HEK293 (cell line): ENCODE results near the gene FCHO2.

Source experiments
- CTCF ChIA-PET: fragments of 350-600 bp; formaldehyde crosslinking; extraction: SDS; loops from one replicate; lab custom pipeline; 2021; ENCODE audit warnings: antibody characterized with exemption; lab: Yijun Ruan, JAX
- POLR2A ChIA-PET: fragments of 300-600 bp; formaldehyde crosslinking; extraction: SDS; loops from one replicate; lab custom pipeline; 2020; ENCODE audit warnings: antibody characterized with exemption, inconsistent platforms; lab: Yijun Ruan, JAX
- H3K27ac ChIP-seq: fragments of 200-500 bp; sonication (Bioruptor generic); 2 replicates; pipeline ENCODE4 v1.5.1; 2014; ENCODE audit warnings: low read depth, low read length, control low read depth, inconsistent platforms; ENCODE audit errors: extremely low read depth
- H3K36me3 ChIP-seq, 2 experiments: fragments of 200-500 bp in 1 of 2; sonication (Bioruptor generic) in 1 of 2; 1 replicate in 1 of 2; 2 replicates in 1 of 2; pipeline ENCODE4 v1.5.1; 2014 to 2017; ENCODE audit warnings: inconsistent platforms in 2 of 2, low read length in 2 of 2; ENCODE audit not compliant: control insufficient read depth in 2 of 2, insufficient read depth in 1 of 2
- H3K4me1 ChIP-seq: fragments of 200-500 bp; sonication (Bioruptor generic); 2 replicates; pipeline ENCODE4 v1.5.1; 2014; ENCODE audit warnings: mild to moderate bottlenecking, low read length, inconsistent platforms; ENCODE audit not compliant: control insufficient read depth, insufficient read depth
- H3K4me3 ChIP-seq: 2 replicates; pipeline ENCODE4 v1.5.1; 2011; ENCODE audit warnings: low read depth, mild to moderate bottlenecking, control low read depth, low read length, moderate library complexity
- H3K9me3 ChIP-seq: fragments of 200-500 bp; sonication (Bioruptor generic); 2 replicates; pipeline ENCODE4 v1.5.1; 2014; ENCODE audit warnings: low read depth, low read length, inconsistent platforms; ENCODE audit not compliant: control insufficient read depth, insufficient read depth
- BCL11B ChIP-seq: fragments of 450-650 bp; formaldehyde crosslinking; IDR thresholded peaks from 2 replicates; pipeline ENCODE4 v1.5.1; 2016; ENCODE audit warnings: low read depth, missing biosample characterization, missing genetic modification characterization
- GLI2 ChIP-seq: fragments of 450-650 bp; formaldehyde crosslinking; IDR thresholded peaks from 2 replicates; pipeline ENCODE4; 2017; ENCODE audit warnings: missing biosample characterization, missing genetic modification characterization, low read depth, borderline replicate concordance
- KLF7 ChIP-seq: fragments of 450-650 bp; formaldehyde crosslinking; IDR thresholded peaks from 2 replicates; pipeline ENCODE4 v1.5.1; 2016; ENCODE audit warnings: missing biosample characterization, missing genetic modification characterization, borderline replicate concordance
- SP2 ChIP-seq: fragments of 450-650 bp; formaldehyde crosslinking; IDR thresholded peaks from 2 replicates; pipeline ENCODE4 v1.5.1; 2016; ENCODE audit warnings: missing biosample characterization, missing genetic modification characterization
- SP7 ChIP-seq: fragments of 450-650 bp; formaldehyde crosslinking; IDR thresholded peaks from 2 replicates; pipeline ENCODE4 v1.5.1; 2016; ENCODE audit warnings: missing biosample characterization, missing genetic modification characterization
- YY1 ChIP-seq: fragments of 450-650 bp; formaldehyde crosslinking; IDR thresholded peaks from 2 replicates; pipeline ENCODE4 v1.5.1; 2018; ENCODE audit warnings: missing biosample characterization, missing genetic modification characterization
- ZNF133 ChIP-seq: fragments of 450-650 bp; formaldehyde crosslinking; IDR thresholded peaks from 2 replicates; pipeline ENCODE4 v1.5.1; 2016; ENCODE audit warnings: missing biosample characterization, missing genetic modification characterization
- ZNF155 ChIP-seq: fragments of 450-650 bp; formaldehyde crosslinking; IDR thresholded peaks from 2 replicates; pipeline ENCODE4 v1.5.1; 2016; ENCODE audit warnings: missing biosample characterization, missing genetic modification characterization
- ZNF404 ChIP-seq: fragments of 450-650 bp; formaldehyde crosslinking; IDR thresholded peaks from 2 replicates; pipeline ENCODE4 v1.5.1; 2017; ENCODE audit warnings: missing biosample characterization, missing genetic modification characterization
- ZNF521 ChIP-seq: fragments of 450-650 bp; formaldehyde crosslinking; IDR thresholded peaks from 2 replicates; pipeline ENCODE4 v1.5.1; 2017; ENCODE audit warnings: missing biosample characterization, mild to moderate bottlenecking, missing genetic modification characterization
- ZNF654 ChIP-seq: fragments of 450-650 bp; formaldehyde crosslinking; IDR thresholded peaks from 2 replicates; pipeline ENCODE4 v1.5.1; 2016; ENCODE audit warnings: low read depth, missing biosample characterization, missing genetic modification characterization
- ZNF660 ChIP-seq: fragments of 450-650 bp; IDR thresholded peaks from 2 replicates; pipeline ENCODE4 v1.5.1; 2018; ENCODE audit warnings: missing biosample characterization, mild to moderate bottlenecking, missing genetic modification characterization
- ZNF677 ChIP-seq: fragments of 450-650 bp; IDR thresholded peaks from 2 replicates; pipeline ENCODE4 v1.5.0; 2018; ENCODE audit warnings: missing biosample characterization, mild to moderate bottlenecking, missing genetic modification characterization, moderate library complexity
- ZNF76 ChIP-seq: fragments of 450-650 bp; formaldehyde crosslinking; IDR thresholded peaks from 2 replicates; pipeline ENCODE4; 2016; ENCODE audit warnings: low read depth, missing biosample characterization, missing genetic modification characterization, borderline replicate concordance
- ZNF785 ChIP-seq: fragments of 450-650 bp; formaldehyde crosslinking; IDR thresholded peaks from 2 replicates; pipeline ENCODE4 v1.5.1; 2016; ENCODE audit warnings: missing biosample characterization, missing genetic modification characterization
- TF ChIP-seq, protein P1 (sequence below): fragments of 450-650 bp; formaldehyde crosslinking; IDR thresholded peaks from 2 replicates; pipeline ENCODE4 v1.5.1; 2017; ENCODE audit warnings: missing biosample characterization, missing genetic modification characterization
- TF ChIP-seq, protein P2 (sequence below): fragments of 450-650 bp; formaldehyde crosslinking; IDR thresholded peaks from 2 replicates; pipeline ENCODE4 v1.5.1; 2016; ENCODE audit warnings: missing biosample characterization, missing genetic modification characterization
- TF ChIP-seq, protein P3 (sequence below): fragments of 450-650 bp; formaldehyde crosslinking; IDR thresholded peaks from 2 replicates; pipeline ENCODE4 v1.5.1; 2016; ENCODE audit warnings: missing biosample characterization, missing genetic modification characterization
- TF ChIP-seq, protein P4 (sequence below): fragments of 450-650 bp; formaldehyde crosslinking; IDR thresholded peaks from 2 replicates; pipeline ENCODE4 v1.5.1; 2016; ENCODE audit warnings: missing biosample characterization, missing genetic modification characterization
- TF ChIP-seq, protein P5 (sequence below): fragments of 450-650 bp; formaldehyde crosslinking; IDR thresholded peaks from 2 replicates; pipeline ENCODE4 v1.5.1; 2016; ENCODE audit warnings: missing biosample characterization, missing genetic modification characterization
- TF ChIP-seq, protein P6 (sequence below): fragments of 450-650 bp; formaldehyde crosslinking; IDR thresholded peaks from 2 replicates; pipeline ENCODE4 v1.5.1; 2016; ENCODE audit warnings: missing biosample characterization, missing genetic modification characterization
- TF ChIP-seq, protein P7 (sequence below): fragments of 450-650 bp; formaldehyde crosslinking; optimal IDR thresholded peaks from 2 replicates; pipeline ENCODE3; 2016; ENCODE audit warnings: missing biosample characterization, mild to moderate bottlenecking, missing genetic modification characterization

FCHO2 gene

DNA sequence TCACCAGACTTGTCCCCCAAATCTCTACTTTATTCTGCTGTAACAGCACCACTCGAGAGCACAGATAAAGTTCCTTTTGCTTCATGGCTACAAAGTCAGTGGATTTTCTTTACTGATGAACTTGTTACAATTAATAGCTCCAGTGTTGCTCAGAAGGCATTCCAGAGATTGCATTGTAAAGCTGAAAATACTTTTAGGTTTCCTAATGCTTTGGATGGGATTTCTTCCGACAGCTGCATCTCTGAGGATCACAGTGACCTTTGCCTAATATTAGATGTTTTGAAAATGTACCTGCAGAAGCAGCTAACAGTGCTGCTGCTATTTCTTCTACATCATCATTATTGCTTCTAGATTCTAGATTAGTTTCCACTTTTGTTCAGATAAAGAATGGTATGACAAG is 105.8 kb downstream of the FCHO2 start:
- no peaks in the 10 kb centered on the region for H3K4me1 ChIP-seq
- ChIA-PET POLR2A (interaction anchor here (0.5 kb wide), 1 partner anchor 22 kb away, joined by 5 read pairs; no protein-coding TSS in a partner anchor), CTCF (interaction anchor here (0.7 kb wide), 1 partner anchor 219 kb away, joined by 5 read pairs; no protein-coding TSS in a partner anchor)
- no peak for TF ChIP-seq SP2 (tag by site-specific recombination)
- TF ChIP-seq KLF7 (tag by site-specific recombination) = no peak
- TF ChIP-seq, protein P1, sequence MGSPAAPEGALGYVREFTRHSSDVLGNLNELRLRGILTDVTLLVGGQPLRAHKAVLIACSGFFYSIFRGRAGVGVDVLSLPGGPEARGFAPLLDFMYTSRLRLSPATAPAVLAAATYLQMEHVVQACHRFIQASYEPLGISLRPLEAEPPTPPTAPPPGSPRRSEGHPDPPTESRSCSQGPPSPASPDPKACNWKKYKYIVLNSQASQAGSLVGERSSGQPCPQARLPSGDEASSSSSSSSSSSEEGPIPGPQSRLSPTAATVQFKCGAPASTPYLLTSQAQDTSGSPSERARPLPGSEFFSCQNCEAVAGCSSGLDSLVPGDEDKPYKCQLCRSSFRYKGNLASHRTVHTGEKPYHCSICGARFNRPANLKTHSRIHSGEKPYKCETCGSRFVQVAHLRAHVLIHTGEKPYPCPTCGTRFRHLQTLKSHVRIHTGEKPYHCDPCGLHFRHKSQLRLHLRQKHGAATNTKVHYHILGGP (tag by site-specific recombination) = no peak
- no peak for TF ChIP-seq ZNF677 (tag by site-specific recombination)
- TF ChIP-seq ZNF660 (tag by site-specific recombination) = no peak
- TF ChIP-seq, protein P2, sequence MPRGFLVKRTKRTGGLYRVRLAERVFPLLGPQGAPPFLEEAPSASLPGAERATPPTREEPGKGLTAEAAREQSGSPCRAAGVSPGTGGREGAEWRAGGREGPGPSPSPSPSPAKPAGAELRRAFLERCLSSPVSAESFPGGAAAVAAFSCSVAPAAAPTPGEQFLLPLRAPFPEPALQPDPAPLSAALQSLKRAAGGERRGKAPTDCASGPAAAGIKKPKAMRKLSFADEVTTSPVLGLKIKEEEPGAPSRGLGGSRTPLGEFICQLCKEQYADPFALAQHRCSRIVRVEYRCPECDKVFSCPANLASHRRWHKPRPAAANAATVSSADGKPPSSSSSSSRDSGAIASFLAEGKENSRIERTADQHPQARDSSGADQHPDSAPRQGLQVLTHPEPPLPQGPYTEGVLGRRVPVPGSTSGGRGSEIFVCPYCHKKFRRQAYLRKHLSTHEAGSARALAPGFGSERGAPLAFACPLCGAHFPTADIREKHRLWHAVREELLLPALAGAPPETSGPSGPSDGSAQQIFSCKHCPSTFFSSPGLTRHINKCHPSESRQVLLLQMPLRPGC (tag by site-specific recombination) = no peak
- TF ChIP-seq, protein P3, sequence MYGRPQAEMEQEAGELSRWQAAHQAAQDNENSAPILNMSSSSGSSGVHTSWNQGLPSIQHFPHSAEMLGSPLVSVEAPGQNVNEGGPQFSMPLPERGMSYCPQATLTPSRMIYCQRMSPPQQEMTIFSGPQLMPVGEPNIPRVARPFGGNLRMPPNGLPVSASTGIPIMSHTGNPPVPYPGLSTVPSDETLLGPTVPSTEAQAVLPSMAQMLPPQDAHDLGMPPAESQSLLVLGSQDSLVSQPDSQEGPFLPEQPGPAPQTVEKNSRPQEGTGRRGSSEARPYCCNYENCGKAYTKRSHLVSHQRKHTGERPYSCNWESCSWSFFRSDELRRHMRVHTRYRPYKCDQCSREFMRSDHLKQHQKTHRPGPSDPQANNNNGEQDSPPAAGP (tag by site-specific recombination) = no peak
- no peak overlapping the region for H3K27ac ChIP-seq
- no peak overlapping the region for H3K4me3 ChIP-seq
- H3K9me3 ChIP-seq = no peaks in the 10 kb centered on the region
- peaks cover 0 to 6% of the 10 kb centered on the region in 2 experiments; a peak in 1 of 3 replicates for H3K36me3 ChIP-seq

DNA sequence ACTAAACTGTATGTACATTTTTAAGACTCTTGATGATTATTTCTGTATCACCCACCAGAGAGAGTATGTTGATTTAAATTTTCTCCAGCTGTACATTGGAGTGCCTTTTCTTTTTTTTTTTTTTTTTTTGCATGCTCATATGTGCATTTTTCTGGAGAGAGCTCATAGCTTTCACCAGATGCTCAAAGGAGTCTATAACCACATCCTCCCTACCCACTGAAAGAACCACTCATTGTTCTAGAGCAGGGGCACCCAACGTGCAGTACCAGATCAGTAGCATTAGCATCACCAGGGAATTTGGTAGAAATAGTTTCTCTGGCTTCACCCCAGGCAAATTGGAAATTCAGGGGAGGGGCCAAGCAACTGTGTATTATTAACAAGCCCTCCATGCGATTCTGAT is 110.6 kb downstream of the FCHO2 start:
- CTCF ChIA-PET = no interaction called here
- TF ChIP-seq, protein P4, sequence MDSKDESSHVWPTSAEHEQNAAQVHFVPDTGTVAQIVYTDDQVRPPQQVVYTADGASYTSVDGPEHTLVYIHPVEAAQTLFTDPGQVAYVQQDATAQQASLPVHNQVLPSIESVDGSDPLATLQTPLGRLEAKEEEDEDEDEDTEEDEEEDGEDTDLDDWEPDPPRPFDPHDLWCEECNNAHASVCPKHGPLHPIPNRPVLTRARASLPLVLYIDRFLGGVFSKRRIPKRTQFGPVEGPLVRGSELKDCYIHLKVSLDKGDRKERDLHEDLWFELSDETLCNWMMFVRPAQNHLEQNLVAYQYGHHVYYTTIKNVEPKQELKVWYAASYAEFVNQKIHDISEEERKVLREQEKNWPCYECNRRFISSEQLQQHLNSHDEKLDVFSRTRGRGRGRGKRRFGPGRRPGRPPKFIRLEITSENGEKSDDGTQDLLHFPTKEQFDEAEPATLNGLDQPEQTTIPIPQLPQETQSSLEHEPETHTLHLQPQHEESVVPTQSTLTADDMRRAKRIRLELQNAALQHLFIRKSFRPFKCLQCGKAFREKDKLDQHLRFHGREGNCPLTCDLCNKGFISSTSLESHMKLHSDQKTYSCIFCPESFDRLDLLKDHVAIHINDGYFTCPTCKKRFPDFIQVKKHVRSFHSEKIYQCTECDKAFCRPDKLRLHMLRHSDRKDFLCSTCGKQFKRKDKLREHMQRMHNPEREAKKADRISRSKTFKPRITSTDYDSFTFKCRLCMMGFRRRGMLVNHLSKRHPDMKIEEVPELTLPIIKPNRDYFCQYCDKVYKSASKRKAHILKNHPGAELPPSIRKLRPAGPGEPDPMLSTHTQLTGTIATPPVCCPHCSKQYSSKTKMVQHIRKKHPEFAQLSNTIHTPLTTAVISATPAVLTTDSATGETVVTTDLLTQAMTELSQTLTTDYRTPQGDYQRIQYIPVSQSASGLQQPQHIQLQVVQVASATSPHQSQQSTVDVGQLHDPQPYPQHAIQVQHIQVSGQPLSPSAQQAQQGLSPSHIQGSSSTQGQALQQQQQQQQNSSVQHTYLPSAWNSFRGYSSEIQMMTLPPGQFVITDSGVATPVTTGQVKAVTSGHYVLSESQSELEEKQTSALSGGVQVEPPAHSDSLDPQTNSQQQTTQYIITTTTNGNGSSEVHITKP (tag by site-specific recombination) = no peak
- no peak for TF ChIP-seq ZNF521 (tag by site-specific recombination)
- no peak for TF ChIP-seq YY1 (tag by site-specific recombination)
- TF ChIP-seq ZNF785 (tag by site-specific recombination) = no peak
- TF ChIP-seq, protein P5, sequence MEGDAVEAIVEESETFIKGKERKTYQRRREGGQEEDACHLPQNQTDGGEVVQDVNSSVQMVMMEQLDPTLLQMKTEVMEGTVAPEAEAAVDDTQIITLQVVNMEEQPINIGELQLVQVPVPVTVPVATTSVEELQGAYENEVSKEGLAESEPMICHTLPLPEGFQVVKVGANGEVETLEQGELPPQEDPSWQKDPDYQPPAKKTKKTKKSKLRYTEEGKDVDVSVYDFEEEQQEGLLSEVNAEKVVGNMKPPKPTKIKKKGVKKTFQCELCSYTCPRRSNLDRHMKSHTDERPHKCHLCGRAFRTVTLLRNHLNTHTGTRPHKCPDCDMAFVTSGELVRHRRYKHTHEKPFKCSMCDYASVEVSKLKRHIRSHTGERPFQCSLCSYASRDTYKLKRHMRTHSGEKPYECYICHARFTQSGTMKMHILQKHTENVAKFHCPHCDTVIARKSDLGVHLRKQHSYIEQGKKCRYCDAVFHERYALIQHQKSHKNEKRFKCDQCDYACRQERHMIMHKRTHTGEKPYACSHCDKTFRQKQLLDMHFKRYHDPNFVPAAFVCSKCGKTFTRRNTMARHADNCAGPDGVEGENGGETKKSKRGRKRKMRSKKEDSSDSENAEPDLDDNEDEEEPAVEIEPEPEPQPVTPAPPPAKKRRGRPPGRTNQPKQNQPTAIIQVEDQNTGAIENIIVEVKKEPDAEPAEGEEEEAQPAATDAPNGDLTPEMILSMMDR (tag by site-specific recombination) = no peak
- no peak for TF ChIP-seq ZNF654 (tag by site-specific recombination)
- TF ChIP-seq ZNF404 (tag by site-specific recombination) = no peak
- no peak for TF ChIP-seq ZNF677 (tag by site-specific recombination)
- no peak for TF ChIP-seq GLI2
- TF ChIP-seq ZNF133 (tag by site-specific recombination) = no peak
- TF ChIP-seq KLF7 (tag by site-specific recombination) = no peak
- TF ChIP-seq SP7 (tag by site-specific recombination) = no peak
- no peak for TF ChIP-seq ZNF76 (tag by site-specific recombination)
- TF ChIP-seq, protein P6, sequence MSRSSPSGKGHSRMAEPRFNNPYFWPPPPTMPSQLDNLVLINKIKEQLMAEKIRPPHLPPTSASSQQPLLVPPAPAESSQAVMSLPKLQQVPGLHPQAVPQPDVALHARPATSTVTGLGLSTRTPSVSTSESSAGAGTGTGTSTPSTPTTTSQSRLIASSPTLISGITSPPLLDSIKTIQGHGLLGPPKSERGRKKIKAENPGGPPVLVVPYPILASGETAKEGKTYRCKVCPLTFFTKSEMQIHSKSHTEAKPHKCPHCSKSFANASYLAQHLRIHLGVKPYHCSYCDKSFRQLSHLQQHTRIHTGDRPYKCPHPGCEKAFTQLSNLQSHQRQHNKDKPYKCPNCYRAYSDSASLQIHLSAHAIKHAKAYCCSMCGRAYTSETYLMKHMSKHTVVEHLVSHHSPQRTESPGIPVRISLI (tag by site-specific recombination) = no peak
- TF ChIP-seq, protein P7, sequence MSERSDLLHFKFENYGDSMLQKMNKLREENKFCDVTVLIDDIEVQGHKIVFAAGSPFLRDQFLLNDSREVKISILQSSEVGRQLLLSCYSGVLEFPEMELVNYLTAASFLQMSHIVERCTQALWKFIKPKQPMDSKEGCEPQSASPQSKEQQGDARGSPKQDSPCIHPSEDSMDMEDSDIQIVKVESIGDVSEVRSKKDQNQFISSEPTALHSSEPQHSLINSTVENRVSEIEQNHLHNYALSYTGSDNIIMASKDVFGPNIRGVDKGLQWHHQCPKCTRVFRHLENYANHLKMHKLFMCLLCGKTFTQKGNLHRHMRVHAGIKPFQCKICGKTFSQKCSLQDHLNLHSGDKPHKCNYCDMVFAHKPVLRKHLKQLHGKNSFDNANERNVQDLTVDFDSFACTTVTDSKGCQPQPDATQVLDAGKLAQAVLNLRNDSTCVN (tag by site-specific recombination) = no peak
- no peak for TF ChIP-seq ZNF155 (tag by site-specific recombination)
- TF ChIP-seq BCL11B (tag by site-specific recombination) = no peak

More for the DNA sequence above, 110.6 kb downstream of the FCHO2 start:
- H3K4me3 ChIP-seq = no peak overlapping the region
- no peaks in the 10 kb centered on the region for H3K9me3 ChIP-seq
- no peak overlapping the region for H3K27ac ChIP-seq
- peaks cover 0 to 17% of the 10 kb centered on the region in 2 experiments; a peak in 1 of 3 replicates for H3K36me3 ChIP-seq
- POLR2A ChIA-PET = no interaction called here
- no peaks in the 10 kb centered on the region for H3K4me1 ChIP-seq
